ENCODE data around the gene POLR1F.
"Not testable (repeated sequence)": the region's sequence is repeated elsewhere in the genome, so short reads cannot be mapped to it uniquely, and the experiment has no call there.

POLR1F gene, protein sequence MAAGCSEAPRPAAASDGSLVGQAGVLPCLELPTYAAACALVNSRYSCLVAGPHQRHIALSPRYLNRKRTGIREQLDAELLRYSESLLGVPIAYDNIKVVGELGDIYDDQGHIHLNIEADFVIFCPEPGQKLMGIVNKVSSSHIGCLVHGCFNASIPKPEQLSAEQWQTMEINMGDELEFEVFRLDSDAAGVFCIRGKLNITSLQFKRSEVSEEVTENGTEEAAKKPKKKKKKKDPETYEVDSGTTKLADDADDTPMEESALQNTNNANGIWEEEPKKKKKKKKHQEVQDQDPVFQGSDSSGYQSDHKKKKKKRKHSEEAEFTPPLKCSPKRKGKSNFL

DNA sequence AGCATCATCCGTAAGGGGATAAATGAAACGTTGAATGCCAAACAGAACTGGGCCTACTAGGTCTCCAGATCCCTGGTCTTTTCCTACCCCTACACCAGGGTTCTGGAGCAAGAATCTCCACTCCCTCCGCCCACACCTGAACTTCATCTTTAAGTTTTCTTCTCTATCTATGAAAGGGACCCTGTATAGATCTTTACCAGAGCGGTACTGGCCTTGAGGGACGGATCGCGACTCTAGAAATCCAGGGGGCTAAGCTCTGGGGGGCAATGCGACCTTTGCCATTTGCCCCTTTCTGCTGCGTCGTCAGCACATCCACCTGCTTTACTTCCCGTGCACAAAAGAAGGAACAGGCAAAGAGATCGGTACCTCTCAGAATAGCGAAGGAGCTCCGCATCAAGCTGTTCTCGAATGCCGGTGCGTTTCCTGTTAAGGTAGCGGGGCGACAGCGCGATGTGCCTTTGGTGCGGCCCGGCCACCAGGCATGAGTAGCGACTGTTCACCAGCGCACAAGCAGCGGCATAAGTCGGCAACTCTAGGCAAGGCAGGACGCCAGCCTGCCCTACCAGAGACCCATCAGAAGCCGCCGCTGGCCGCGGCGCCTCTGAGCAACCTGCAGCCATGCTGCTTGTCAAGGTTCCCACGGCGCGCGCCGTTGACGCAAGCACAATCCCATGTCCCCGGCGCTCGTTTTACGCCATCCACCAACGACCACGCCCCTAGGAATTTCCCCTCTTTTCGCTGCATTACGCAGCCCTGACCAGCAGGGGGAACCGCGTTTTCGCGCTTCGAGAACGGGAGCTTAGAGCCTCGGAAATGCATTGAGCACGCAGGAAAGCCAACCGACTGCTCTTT is at the start of gene POLR1F:
Gene POLR1F, minus strand, starts transcription at position 641 of the 852 bp plus-strand sequence. Its CDS starts 21 bp downstream, at position 620.
- peak; percentile 93 for DNase-seq (ENCODE audit: low spot score)

DNA sequence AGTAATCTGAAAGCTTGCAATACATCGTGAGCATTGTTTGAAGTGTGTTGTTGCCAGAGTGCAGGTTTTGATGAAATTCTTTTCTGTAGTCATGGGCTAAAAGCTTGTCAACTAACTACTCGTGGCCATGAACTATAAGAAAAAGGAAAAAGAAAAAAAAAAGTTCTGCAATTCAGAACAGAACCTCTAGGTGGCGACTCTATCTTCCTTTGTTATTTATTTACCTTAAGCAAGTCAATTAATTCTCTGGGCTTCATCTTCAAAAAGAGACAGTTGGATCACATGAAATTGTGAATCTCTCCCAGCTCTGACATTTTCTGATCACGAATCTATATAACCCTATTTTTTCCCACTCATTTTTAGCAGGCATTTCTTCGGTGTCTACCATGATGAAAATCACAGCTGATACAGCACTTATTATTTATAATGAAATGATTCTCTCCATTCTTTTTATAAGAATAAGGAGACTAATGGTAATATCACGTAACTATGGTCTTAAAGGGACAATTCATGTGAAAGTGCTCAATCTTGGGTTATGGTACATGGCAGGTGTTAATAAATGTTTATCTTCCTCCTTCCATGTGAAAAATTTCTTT is 45.8 kb upstream of the POLR1F start:
- DNase-seq (ENCODE audit: low spot score): peak; percentile 28

DNA sequence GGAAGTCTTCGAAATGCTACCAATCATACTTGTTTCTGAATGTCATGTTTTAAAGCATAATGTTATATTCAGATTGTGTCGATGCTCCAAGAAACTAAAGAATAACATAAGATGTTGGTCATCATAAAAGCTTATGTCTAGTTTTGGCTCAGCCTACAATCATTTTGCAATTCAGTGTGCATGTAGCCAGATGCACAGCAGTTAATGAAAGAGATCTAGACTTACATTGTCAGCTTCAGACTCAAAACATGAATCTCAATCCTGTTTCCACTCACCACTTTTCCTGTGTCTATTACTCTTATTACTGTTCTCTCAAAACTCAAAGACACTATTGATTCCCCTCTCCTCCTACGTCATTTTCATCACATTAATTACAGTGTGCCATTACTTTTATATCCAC is 43.2 kb upstream of the POLR1F start:
- DNase-seq (ENCODE audit: low spot score): peak; percentile 30

DNA sequence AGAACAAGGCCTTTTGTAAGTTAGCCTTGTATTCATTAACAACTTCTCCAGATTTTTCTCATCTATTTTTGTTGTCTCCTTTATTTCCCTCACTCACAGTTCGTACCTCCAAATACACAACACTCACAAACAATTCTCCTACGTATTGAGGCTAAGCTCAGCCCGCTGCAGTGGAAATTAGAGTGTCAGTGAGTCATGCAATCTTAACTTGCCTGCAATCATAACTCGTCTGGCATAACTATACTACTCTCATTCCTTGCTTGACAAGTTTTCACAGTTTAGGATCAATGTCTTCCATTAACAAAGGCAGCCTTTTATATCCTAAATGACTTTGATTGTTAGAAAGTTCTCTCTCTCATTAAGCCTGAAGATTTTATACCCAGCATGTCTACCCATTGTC is 40.8 kb upstream of the POLR1F start:
- DNase-seq (ENCODE audit: low spot score): peak; percentile 28

DNA sequence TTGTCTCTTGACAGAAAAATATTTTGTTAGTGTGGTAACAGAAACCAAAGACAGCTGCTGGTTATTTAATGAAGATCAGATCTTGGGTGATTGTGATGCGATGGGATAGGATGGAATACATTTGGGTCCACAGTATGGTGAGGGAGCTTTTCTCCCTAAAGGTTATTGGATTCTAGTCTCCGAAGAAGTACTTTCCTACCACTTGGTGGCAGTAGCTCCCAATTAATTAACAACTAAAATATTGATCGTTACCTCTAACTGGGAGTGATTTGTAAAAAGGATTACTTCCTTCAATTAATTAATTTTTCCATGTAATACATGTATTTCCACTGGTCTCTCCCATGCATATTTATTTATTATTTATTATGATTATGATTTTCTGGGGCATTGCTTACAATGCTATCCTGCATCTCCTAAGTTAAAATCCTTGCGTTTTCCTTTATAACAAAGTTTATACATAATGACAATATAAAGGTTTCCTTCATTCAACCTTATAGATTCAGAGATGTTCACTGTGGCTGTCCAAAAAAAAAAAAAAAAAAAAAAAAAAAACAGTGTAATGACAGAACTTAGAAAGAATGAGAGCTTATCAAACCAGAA is 39.0 kb upstream of the POLR1F start:
- peak; percentile 48 for DNase-seq (ENCODE audit: low spot score)

DNA sequence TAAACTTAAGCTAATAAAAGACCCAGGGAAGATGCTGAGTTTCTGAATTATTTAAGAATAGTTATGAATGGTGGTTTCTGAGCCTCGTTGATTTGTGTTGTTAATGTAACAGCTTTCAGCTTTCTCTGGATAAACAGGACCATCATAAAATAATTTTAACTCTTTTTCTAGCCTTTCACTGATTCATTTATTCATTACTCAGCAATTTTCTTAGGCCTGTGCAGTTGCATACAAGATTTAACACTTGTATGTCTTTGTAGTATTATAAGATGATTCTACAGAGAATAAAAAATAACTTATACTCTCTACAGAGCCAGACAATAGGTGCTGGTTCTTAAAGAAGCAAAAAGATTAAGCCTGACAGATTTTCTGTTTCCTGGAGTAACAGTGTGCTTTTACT is 35.2 kb upstream of the POLR1F start:
- DNase-seq (ENCODE audit: low spot score): no peak

DNA sequence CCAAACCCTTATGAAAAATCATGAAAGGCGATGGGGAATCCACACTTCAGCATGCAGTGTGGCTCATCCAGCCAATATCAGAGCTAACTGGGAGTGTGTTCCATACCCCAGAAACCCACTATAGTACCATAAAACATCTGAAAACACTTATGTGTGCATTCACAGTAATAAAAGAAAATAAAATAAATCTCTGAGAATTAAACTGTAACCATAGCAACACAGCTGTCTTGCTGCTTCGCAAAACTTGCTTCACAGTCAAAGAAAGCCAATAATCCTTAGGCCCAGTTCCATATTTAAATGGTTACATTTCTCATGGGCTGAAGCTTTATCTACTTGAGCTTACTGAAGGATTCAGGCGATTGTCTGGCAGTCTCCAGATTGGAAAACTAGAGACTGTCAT is 19.9 kb upstream of the POLR1F start:
- DNase-seq (ENCODE audit: low spot score): no peak

DNA sequence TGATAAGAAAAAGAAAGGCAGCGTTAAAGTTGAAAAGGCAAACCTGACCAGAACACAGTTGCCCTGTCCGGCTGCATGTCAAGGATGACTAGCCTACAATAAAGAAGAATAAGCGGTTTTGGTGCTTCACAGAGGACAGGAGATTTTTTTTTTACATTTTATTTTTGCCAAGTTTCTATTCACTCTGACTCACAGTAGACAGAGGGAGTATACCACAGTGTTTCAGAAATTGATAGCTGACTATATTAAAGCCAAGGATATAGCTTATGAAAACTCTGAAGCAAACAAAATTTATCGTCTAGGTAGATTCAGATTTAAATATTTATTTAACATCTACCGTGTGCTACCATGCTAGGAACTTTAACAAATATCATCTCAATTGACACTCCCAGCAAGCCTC is 16.9 kb upstream of the POLR1F start:
- DNase-seq (ENCODE audit: low spot score): no peak

DNA sequence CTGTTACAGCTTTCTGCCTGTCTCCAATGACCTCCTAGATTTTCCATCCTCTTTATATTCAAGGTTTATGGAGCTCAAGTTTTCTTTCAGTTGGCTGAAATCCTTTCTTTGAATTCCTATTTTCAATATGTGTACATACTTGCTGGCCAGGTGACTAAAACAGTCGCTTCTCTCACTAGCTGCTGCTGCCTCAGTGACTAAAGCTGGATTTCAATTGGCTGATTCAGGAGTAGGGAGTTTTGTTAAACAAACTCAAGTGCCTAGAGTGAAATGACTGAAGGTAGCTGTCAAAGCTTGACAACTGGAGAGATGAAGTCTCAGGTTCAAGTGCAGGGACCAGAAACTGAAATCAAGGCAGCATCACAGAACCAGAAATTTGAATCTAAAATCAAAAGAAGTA is 6.7 kb upstream of the POLR1F start:
- no peak for DNase-seq (ENCODE audit: low spot score)

DNA sequence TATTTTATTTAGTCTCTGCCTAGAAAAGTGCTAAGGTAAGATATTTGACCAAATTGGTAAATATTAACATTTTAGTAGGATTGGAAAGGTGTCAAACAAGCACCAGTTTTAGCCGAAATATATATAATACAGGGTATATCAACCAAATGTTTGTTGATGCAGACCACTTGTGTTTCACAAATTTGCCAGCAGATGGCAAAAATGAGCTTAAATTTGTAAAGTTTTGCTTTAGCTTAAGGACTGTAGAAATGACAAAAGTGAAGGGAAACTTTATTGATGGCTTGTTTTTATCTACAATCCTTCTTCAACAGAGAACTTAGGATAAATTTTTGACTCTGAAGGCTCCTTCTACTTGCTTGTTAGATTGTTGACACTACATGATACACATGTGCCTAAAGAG is 4.8 kb upstream of the POLR1F start:
- DNase-seq (ENCODE audit: low spot score): peak; percentile 25

DNA sequence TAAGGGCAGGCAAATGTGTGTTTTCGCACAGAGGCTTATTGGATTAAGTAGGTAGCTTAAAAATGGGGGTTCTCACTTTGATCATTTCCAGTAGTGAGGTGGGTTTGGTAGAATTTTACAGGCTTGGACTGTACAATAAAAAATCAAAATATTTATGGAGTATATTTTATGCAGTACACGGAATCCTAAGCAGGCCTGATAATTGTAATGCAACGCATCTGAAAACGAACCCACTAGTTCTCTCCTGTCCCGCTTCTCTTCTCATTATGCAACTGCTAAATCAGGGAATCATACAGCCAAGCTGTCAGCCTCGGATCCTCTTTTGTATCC is 377 bp upstream of the POLR1F start:
- no peak for DNase-seq (ENCODE audit: low spot score)

DNA sequence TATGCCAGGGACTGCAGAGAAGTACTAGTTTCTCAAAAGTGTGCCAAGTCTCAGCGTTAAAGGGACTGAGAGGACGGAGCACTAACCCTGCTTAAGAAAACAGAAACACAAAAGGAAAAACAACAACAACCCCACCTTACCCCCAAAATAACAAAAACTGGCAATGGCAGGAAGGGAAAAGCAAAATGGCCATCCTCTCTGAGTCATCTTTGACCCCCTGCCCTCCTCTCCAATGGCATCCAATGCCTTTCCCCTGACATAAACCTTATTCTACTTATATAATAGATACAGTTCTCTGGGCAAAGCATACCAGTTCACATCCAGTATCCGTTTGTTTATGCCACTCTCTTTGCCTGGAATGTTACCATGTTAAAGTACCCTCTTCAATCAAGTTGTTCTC is 1.6 kb downstream of the POLR1F start:
- peak; percentile 27 for DNase-seq (ENCODE audit: low spot score)

DNA sequence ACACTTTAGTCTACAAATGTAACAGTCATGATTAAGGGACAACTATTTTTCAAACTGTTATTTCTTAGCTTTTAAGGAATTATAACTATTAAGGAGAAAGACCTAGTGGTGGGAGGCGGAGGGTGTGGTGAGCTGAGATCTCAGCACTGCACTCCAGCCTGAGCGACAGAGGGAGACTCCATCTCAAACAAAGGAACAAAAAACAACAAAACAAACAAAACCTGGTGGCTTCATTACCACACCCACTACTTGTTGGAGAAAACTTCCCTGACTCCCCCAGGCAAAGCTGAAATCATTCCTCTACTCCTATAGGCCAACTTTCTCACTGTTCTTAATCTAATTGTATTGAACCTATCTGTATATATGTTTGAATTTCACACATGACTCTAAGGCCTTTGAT is 3.2 kb downstream of the POLR1F start:
- no peak for DNase-seq (ENCODE audit: low spot score)

DNA sequence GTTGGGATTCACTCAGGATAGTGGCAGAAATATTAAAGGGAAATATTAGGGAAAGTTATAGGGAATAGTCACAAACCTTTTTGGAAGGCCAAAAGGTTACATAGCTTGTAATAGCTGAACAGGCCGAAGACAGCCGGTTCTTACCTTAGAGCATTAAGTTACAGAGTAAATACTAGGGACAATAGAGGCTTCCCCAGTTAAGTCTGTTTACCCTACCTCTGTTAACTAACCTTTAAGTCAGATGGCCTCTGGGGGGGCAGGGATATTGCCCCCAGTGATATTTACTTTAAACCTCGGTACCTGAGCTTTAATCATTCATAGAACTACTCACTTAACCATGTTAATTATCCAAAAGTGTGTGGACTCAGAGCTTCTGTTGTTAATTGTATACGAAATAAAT is 7.4 kb downstream of the POLR1F start:
- DNase-seq (ENCODE audit: low spot score): no peak

DNA sequence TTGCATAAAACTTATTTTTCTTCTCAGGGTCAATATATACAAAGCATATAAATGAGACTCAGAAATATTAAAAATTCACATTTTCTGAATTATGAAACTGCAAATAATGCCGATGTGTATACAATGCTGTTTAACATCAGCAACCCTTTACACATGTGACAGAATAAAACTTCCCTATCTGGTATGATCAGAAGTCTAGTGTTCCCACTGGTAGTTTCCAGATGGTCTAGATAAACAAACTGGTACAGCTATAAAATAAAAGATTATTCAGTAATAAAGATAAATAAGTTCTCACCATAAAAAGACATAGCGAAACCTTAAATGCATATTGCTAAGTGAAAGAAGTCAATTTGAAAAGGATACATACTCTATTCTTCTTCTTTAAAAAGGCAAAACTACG is 7.9 kb downstream of the POLR1F start:
- no peak for DNase-seq (ENCODE audit: low spot score)

DNA sequence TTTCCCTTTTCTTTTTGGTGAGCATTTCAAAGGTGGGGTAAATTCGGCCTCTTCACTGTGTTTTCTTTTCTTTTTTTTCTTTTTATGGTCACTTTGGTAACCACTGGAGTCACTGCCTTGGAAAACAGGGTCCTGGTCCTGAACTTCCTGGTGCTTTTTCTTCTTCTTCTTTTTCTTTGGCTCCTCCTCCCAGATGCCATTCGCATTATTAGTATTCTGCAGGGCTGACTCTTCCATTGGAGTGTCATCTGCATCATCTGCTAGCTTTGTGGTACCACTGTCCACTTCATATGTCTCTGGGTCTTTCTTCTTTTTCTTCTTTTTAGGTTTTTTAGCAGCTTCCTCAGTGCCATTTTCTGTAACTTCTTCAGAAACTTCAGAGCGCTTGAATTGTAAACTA is 10.5 kb downstream of the POLR1F start:
- no peak for DNase-seq (ENCODE audit: low spot score)

DNA sequence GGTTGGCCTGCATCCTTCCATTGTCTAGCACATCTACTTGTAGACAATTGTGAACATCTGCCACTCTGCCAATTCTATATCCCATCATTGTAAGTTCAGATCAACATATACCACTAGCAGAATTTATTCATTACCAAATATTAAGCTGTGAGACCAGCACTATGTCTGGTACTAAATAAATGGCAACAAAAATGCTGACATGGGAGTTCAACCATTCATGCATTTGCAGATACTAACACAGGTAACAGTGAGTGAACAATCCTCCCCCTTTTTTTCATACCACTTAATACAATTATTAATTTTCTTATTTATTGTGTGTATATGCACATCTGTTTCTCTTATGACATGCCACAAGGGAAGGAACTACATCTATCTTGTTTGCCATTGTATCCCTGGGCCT is 11.9 kb downstream of the POLR1F start:
- DNase-seq (ENCODE audit: low spot score): no peak

DNA sequence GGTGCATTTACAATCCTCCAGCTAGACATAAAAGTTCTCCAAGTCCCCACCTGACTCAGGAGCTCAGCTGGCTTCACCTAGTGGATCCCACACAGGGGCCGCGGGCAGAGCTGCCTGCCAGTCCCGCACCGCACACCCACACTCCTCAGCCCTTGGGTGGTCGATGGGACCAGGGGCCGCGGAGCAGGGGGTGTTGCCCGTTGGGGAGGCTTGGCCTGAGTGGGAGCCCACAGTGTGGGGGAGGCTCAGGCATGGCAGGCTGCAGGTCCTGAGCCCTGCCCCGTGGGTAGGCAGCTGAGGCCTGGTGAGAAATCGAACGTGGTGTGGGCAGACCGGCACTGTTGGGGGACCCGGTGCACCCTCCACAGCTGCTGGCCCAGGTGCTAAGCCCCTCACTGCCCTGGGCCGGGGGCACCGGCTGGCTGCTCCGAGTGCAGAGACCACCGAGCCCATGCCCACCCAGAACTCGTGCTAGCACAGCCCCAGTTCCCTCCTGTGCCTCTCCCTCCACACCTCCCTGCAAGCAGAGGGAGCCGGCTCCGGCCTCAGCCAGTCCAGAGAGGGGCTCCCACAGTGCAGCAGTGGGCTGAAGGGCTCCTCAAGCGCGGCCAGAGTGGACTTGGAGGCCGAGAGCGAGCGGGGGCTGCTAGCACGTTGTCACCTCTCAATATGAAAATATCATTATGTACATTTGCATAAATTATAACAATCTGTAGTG is 16.6 kb downstream of the POLR1F start:
- DNase-seq (ENCODE audit: low spot score): no peak

DNA sequence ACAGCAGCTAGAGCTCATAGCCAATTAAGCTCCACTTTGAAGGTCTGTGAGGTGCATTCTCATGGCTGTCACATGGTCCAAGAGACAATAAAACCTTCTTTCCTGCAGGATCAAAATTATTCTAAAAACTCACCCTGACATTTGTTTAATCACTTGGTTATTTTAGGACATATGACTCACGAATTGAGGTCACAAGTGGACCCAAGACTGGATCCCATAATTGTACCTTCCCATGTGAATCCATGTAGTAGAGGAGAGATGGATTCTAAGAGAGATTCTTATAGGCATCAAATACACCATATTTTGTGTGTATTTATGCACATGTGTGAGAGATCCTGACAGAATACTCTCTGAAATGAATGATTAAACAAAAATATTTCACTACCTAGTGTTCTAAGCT is 18.1 kb downstream of the POLR1F start:
- DNase-seq (ENCODE audit: low spot score): peak; percentile 41

DNA sequence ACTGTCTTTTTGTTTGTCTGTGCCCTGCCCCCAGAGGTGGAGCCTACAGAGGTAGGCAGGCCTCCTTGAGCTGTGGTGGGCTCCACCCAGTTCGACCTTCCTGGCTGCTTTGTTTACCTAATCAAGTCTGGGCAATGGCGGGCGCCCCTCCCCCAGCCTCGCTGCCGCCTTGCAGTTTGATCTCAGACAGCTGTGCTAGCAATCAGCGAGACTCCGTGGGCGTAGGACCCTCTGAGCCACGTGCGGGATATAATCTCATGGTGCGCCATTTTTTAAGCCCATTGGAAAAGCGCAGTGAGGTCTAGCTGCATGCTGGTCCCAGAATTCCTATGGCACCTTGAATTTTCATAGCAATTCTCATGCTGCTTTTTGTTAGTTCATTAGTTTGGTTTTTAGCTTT is 19.7 kb downstream of the POLR1F start:
- not testable (repeated sequence) for DNase-seq (ENCODE audit: low spot score)

DNA sequence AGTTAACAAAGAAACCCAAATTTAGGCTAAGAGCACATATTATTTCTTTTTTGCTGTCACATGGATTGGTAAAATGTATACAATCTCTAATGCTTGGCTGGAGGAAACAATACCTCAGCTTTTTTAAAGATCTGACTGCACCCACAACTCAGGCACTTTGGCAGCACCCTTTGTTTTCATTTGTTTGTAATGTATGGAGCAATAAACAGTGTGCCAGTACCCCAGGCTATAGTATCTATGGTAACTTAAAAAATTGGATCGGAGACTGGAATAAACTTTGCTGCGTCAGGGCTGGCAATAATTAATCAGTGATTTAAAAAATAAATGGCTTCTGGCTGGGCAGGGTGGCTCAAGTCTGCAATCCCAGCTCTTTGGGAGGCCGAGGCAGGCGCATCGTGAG is 27.2 kb downstream of the POLR1F start:
- DNase-seq (ENCODE audit: low spot score): no peak

DNA sequence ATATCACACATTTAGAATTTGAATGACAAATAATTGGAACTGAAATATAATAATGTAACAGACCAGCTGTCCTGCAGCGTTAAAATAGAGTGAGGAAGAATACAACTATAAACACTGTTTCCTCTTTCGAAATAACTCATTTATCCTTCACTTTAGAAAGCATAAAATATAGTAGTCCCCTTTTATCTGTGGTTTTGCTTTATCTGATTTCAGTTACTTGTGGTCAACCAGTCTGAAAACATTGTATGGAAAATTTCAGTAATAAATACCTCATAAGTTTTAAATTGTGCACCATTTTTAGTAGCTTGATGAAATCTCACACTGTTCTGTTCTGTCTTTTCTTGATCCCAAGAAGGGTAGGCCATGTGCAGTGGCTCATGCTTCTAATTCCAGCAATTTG is 31.7 kb downstream of the POLR1F start:
- no peak for DNase-seq (ENCODE audit: low spot score)
